Astrocyte (in vitro differentiated cells and primary cell): Measurements from ENCODE around the gene AP1G2. TPM values are rescaled to one million over a fixed set of nuclear protein-coding genes. Genes with fewer than 3 reads are reported as not detected.

ENCODE experiments used
- DNase-seq: peaks from one replicate; pipeline ENCODE4 v3.0.0-alpha.2; 2010; ENCODE audit warnings: low read depth
- FAIRE-seq: peaks from 2 replicates; lab custom pipeline; 2011; peaks lifted over from hg19 to GRCh38; lab: Jason Lieb, UNC
- H2AFZ ChIP-seq: 2 replicates; pipeline ENCODE4 v1.6.0; 2012; ENCODE audit warnings: low read depth, low read length, inconsistent platforms
- H3K27ac ChIP-seq: 2 replicates; pipeline ENCODE4 v1.5.1; 2011; ENCODE audit warnings: low read depth, low read length, inconsistent platforms
- H3K27me3 ChIP-seq: 2 replicates; pipeline ENCODE4 v1.6.0; 2011; ENCODE audit warnings: low read length, inconsistent platforms; ENCODE audit not compliant: insufficient read depth
- H3K36me3 ChIP-seq: 2 replicates; pipeline ENCODE4 v1.5.1; 2011; ENCODE audit warnings: low read length, inconsistent platforms; ENCODE audit not compliant: insufficient read depth
- H3K4me1 ChIP-seq: 2 replicates; pipeline ENCODE4 v1.5.1; 2011; ENCODE audit warnings: low read length, inconsistent platforms; ENCODE audit not compliant: insufficient read depth
- H3K4me2 ChIP-seq: 2 replicates; pipeline ENCODE4 v1.6.0; 2012; ENCODE audit warnings: low read length, inconsistent platforms
- H3K4me3 ChIP-seq: 2 replicates; pipeline ENCODE4 v1.5.1; 2011; ENCODE audit warnings: low read depth, mild to moderate bottlenecking, low read length, inconsistent platforms; ENCODE audit not compliant: insufficient read depth
- H3K79me2 ChIP-seq: 2 replicates; pipeline ENCODE4 v1.6.0; 2012; ENCODE audit warnings: mild to moderate bottlenecking, low read length, inconsistent platforms; ENCODE audit not compliant: insufficient read depth
- H3K9ac ChIP-seq: 2 replicates; pipeline ENCODE4 v1.6.0; 2012; ENCODE audit warnings: mild to moderate bottlenecking, low read length, inconsistent platforms
- H3K9me3 ChIP-seq: 2 replicates; pipeline ENCODE4 v1.5.1; 2012; ENCODE audit warnings: low read depth, mild to moderate bottlenecking, low read length, inconsistent platforms; ENCODE audit not compliant: insufficient read depth
- H4K20me1 ChIP-seq: 2 replicates; pipeline ENCODE4 v1.6.0; 2012; ENCODE audit warnings: low read length, inconsistent platforms; ENCODE audit not compliant: insufficient read depth
- H3K27ac Mint-ChIP-seq: one replicate; pipeline ENCODE4 v1.8.0; 2021; ENCODE audit warnings: mild to moderate bottlenecking, mixed read lengths; ENCODE audit not compliant: unreplicated experiment
- H3K27me3 Mint-ChIP-seq: one replicate; pipeline ENCODE4 v1.8.0; 2021; ENCODE audit warnings: low read depth, mixed read lengths; ENCODE audit not compliant: unreplicated experiment
- H3K36me3 Mint-ChIP-seq: one replicate; pipeline ENCODE4 v1.8.0; 2021; ENCODE audit warnings: low read depth, mixed read lengths; ENCODE audit not compliant: unreplicated experiment
- H3K4me1 Mint-ChIP-seq: one replicate; pipeline ENCODE4 v1.8.0; 2021; ENCODE audit warnings: low read depth, mixed read lengths; ENCODE audit not compliant: unreplicated experiment
- H3K4me3 Mint-ChIP-seq: one replicate; pipeline ENCODE4 v1.8.0; 2021; ENCODE audit warnings: mild to moderate bottlenecking, moderate library complexity, mixed read lengths; ENCODE audit not compliant: unreplicated experiment
- H3K9me3 Mint-ChIP-seq: one replicate; pipeline ENCODE4 v1.8.0; 2021; ENCODE audit warnings: mild to moderate bottlenecking, mixed read lengths; ENCODE audit not compliant: unreplicated experiment
- CTCF ChIP-seq: IDR thresholded peaks from 2 replicates; pipeline ENCODE4 v1.5.1; 2011; ENCODE audit warnings: low read depth, mild to moderate bottlenecking, inconsistent platforms, low read length, moderate library complexity; ENCODE audit not compliant: insufficient read depth
- EZH2 ChIP-seq: IDR thresholded peaks from 2 replicates; pipeline ENCODE4 v1.6.1; 2012; ENCODE audit warnings: mild to moderate bottlenecking, low read length, inconsistent platforms; ENCODE audit not compliant: insufficient read depth
- total RNA-seq: library from RNA; stranded (reverse); gene quantifications from 2 replicates; pipeline ENCODE4 v1.2.1, GENCODE V29; 2021

AP1G2 gene
- total RNA-seq, 1 donor from 2014 or later, result 80.9 TPM

GRCh38 chr14:23604675-23605170, 37.1 kb upstream of the AP1G2 start:
- no peaks in the 10 kb centered on the region for H3K36me3 Mint-ChIP-seq
- H3K36me3 ChIP-seq, result no peaks in the 10 kb centered on the region
- no peak overlapping the region for H3K27ac Mint-ChIP-seq
- no peak overlapping the region for H3K4me2 ChIP-seq
- no peak overlapping the region for H3K9ac ChIP-seq
- no peak overlapping the region for H3K27ac ChIP-seq
- no peak for FAIRE-seq
- peaks cover 19% of the 10 kb centered on the region for H3K4me1 Mint-ChIP-seq
- DNase-seq, result no peak
- H3K9me3 ChIP-seq, result no peaks in the 10 kb centered on the region
- H3K4me3 Mint-ChIP-seq, result no peak overlapping the region
- H3K4me3 ChIP-seq, result no peak overlapping the region
- no peaks in the 10 kb centered on the region for H4K20me1 ChIP-seq
- H3K79me2 ChIP-seq, result no peaks in the 10 kb centered on the region
- H2AFZ ChIP-seq, result no peak overlapping the region
- no peaks in the 10 kb centered on the region for H3K27me3 ChIP-seq
- H3K9me3 Mint-ChIP-seq, result no peaks in the 10 kb centered on the region
- no peaks in the 10 kb centered on the region for H3K4me1 ChIP-seq
- H3K27me3 Mint-ChIP-seq, result peaks cover 6% of the 10 kb centered on the region
- TF ChIP-seq EZH2, result no peak
- no peak for TF ChIP-seq CTCF

GRCh38 chr14:23604148-23604547, 36.6 kb upstream of the AP1G2 start:
- Histone ChIP-seq H3K79me2 (no peaks in the 10 kb centered on the region), H3K4me2 (no peak overlapping the region), H3K27me3 (no peaks in the 10 kb centered on the region), H4K20me1 (no peaks in the 10 kb centered on the region), H3K9me3 (no peaks in the 10 kb centered on the region), H3K4me3 (no peak overlapping the region), H3K9ac (no peak overlapping the region), H2AFZ (no peak overlapping the region), H3K27ac (no peak overlapping the region), H3K4me1 (no peaks in the 10 kb centered on the region), H3K36me3 (no peaks in the 10 kb centered on the region)
- Mint-ChIP-seq H3K4me3 (no peak overlapping the region), H3K27me3 (peaks cover 5% of the 10 kb centered on the region), H3K9me3 (peaks cover 5% of the 10 kb centered on the region), H3K4me1 (peaks cover 19% of the 10 kb centered on the region), H3K27ac (no peak overlapping the region), H3K36me3 (no peaks in the 10 kb centered on the region)
- DNase-seq, result no peak
- TF ChIP-seq EZH2, result no peak
- TF ChIP-seq CTCF, result no peak
- no peak for FAIRE-seq

GRCh38 chr14:23603103-23603502, 35.5 kb upstream of the AP1G2 start:
- Mint-ChIP-seq H3K4me3 (no peak overlapping the region), H3K27ac (no peak overlapping the region), H3K27me3 (peaks cover 3% of the 10 kb centered on the region), H3K36me3 (no peaks in the 10 kb centered on the region), H3K4me1 (peaks cover 19% of the 10 kb centered on the region), H3K9me3 (peaks cover 5% of the 10 kb centered on the region)
- TF ChIP-seq CTCF (no peak), EZH2 (no peak)
- Histone ChIP-seq H3K27ac (no peak overlapping the region), H3K36me3 (no peaks in the 10 kb centered on the region), H3K4me1 (no peaks in the 10 kb centered on the region), H3K79me2 (no peaks in the 10 kb centered on the region), H3K27me3 (no peaks in the 10 kb centered on the region), H3K9ac (no peak overlapping the region), H3K4me3 (no peak overlapping the region), H3K9me3 (no peaks in the 10 kb centered on the region), H3K4me2 (no peak overlapping the region), H2AFZ (no peak overlapping the region), H4K20me1 (no peaks in the 10 kb centered on the region)
- FAIRE-seq (no peak), DNase-seq (no peak)
